ENCODE data around the gene MAG. TPM values are rescaled to one million over a fixed set of nuclear protein-coding genes. Genes with fewer than 3 reads are reported as not detected.
A peak's percentile ranks its signal among the peaks of the same experiment; 100 is the strongest.

Gene MAG
- total RNA-seq, 2 donors from 2014 or later, result not detected

DNA sequence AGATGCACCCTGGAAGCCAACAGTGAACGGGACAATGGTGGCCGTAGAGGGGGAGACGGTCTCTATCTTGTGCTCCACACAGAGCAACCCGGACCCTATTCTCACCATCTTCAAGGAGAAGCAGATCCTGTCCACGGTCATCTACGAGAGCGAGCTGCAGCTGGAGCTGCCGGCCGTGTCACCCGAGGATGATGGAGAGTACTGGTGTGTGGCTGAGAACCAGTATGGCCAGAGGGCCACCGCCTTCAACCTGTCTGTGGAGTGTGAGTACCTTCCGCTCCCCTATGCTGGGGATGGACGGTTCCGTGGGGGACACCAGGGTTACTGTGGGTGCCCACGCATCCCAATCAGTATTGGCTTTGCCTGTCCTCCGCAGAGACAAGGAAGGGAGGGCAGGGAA, 10.5 kb downstream of the MAG start:
- Mint-ChIP-seq H3K27me3 (no peaks in the 10 kb centered on the region), H3K36me3 (ENCODE audit: low read depth) (no peaks in the 10 kb centered on the region), H3K4me1 (peaks cover 9% of the 10 kb centered on the region), H3K4me3 (no peak overlapping the region), H3K27ac (no peak overlapping the region)
- no peaks in the 10 kb centered on the region for H3K9me3 ChIP-seq (ENCODE audit: control insufficient read depth, low read length, poor library complexity, severe bottlenecking)
- ATAC-seq (no peak), DNase-seq (no peak)

DNA sequence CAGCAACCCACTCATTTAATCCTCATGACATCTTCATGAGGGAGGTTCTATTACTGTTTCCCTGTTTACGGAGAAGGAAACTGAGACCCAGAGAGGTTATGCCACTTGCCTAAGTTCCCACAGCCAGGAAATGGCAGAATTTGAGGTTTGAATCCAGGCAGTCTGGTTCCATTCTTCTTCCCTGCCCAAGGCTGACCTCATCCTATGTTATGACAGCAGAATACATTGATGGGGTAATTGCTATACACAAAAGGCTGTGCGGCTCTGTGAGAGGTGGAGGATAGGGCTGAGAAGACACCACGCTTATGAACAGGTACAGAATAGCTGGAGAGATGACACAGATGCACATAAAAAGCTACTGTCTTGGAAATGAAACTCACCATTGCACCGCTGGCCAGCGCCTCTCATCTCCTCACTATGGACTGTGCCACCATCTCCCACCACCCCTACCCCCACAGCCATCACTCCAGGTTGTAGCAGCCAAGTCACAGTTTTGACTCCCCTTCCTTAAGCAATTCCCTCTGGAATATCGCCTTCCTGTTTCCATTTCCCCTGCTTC, 11.5 kb downstream of the MAG start:
- Mint-ChIP-seq H3K36me3 (ENCODE audit: low read depth) (no peaks in the 10 kb centered on the region), H3K4me3 (no peak overlapping the region), H3K27me3 (no peaks in the 10 kb centered on the region), H3K27ac (no peak overlapping the region), H3K4me1 (peaks cover 13% of the 10 kb centered on the region)
- ATAC-seq, result no peak
- DNase-seq, result no peak
- H3K9me3 ChIP-seq (ENCODE audit: control insufficient read depth, low read length, poor library complexity, severe bottlenecking), result no peaks in the 10 kb centered on the region

DNA sequence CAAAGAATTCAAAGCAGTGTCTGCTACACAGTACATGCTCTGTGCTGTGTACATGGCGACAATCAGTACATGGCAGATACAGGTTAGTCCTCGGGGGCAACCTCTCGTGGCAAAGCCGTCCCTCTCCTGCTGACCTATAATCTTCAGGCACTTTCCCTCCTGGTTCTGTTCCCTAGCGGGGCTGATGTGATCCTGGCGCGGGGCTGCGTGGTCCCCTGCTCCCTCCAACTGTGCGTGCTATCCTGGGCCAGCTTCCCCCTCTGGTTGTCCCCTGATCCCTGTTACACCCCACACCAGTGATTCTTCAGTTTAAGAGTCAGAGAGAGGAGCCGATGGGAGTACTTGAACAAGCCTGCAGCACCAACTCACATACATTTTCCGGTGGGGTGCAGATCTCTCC, 12.1 kb downstream of the MAG start:
- DNase-seq, result no peak
- H3K36me3 Mint-ChIP-seq (ENCODE audit: low read depth), result no peaks in the 10 kb centered on the region
- no peaks in the 10 kb centered on the region for H3K9me3 ChIP-seq (ENCODE audit: control insufficient read depth, low read length, poor library complexity, severe bottlenecking)
- peaks cover 13% of the 10 kb centered on the region for H3K4me1 Mint-ChIP-seq
- ATAC-seq, result no peak
- no peak overlapping the region for H3K4me3 Mint-ChIP-seq
- no peak overlapping the region for H3K27ac Mint-ChIP-seq
- peaks cover 5% of the 10 kb centered on the region for H3K27me3 Mint-ChIP-seq

DNA sequence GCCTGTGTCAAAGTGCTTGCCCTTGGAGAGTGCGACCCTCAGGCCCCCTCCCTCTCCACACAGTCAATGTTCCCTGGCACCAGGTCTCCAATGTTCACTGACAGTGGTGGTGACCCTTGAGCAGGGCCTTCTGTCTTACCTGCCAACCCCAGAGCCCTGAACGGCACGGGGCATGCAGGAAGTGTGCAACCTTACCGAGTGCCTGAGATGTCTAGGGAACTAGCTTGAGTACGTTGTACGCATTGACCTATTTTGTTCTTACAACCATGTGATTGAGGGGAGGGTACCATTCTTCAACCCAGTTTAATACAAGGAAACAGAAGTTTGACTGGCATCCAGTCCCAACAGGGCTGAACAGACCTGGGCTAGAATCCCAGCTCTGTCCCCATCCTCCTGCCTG, 13.2 kb downstream of the MAG start:
- peak overlapping the region; percentile 79 for H3K27ac Mint-ChIP-seq
- no peaks in the 10 kb centered on the region for H3K36me3 Mint-ChIP-seq (ENCODE audit: low read depth)
- H3K4me3 Mint-ChIP-seq, result no peak overlapping the region
- no peak for ATAC-seq
- no peaks in the 10 kb centered on the region for H3K9me3 ChIP-seq (ENCODE audit: control insufficient read depth, low read length, poor library complexity, severe bottlenecking)
- peaks cover 13% of the 10 kb centered on the region for H3K4me1 Mint-ChIP-seq
- DNase-seq, result no peak
- H3K27me3 Mint-ChIP-seq, result peaks cover 10% of the 10 kb centered on the region

DNA sequence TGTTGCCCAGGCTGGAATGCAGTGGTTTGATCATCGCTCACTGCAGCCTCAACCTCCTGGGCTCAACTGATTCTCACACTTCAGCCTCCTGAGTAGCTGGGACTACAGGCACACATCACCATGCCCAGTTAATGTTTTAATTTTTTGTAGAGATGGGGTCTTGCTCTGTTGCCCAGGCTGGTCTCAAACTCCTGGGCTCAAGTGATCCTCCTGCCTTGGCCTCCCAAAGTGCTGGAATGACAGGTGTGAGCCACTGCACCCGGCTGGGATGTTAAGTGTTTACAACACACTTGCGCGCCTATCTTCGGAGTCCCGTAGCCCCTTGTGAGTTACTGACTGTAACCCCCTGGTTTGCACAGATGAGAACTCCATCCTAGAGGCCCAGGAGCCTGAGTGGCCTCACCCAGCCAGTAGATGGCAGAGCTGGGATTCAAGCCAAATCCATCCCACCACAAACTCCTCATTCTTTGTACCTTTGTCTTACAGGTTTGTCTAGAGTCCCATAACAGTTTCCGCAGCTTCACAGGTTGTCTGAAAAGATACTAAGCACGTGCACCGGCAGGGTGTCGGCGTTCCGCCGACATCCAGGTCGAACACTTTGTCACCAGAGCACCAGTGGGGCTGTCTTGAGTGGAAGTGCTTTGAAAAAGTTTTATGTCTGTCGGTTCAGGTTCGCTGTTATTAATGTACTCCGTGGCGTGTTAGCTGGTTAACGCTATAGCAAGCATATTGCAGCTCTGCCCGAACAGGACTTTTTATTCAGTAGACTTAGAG, 14.7 kb downstream of the MAG start:
- no peak overlapping the region for H3K27ac Mint-ChIP-seq
- peaks cover 10% of the 10 kb centered on the region for H3K27me3 Mint-ChIP-seq
- DNase-seq (no peak), ATAC-seq (no peak)
- peaks cover 17% of the 10 kb centered on the region for H3K4me1 Mint-ChIP-seq
- H3K9me3 ChIP-seq (ENCODE audit: control insufficient read depth, low read length, poor library complexity, severe bottlenecking), result no peaks in the 10 kb centered on the region
- H3K4me3 Mint-ChIP-seq, result no peak overlapping the region
- no peaks in the 10 kb centered on the region for H3K36me3 Mint-ChIP-seq (ENCODE audit: low read depth)

DNA sequence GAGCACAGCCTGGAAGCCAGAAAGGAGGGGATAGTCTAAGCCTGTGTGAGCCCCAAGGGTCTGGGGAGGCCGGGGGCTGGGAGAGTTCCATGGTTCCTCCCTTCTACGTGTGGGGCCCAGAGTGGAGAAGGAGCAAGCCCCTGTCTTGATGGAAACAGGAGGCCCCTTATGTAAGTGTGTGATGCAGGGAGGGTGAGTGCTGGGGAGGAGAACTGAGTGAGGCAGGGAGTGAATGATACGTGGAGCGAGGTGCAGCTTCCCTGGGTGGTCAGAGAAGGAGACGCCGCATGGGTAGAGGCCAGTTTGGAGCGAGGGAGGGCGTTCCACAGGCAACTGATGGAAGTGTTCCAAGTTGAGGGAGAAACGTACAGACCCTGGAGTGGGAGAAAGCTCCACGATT, 16.0 kb downstream of the MAG start:
- no peaks in the 10 kb centered on the region for H3K36me3 Mint-ChIP-seq (ENCODE audit: low read depth)
- H3K27ac Mint-ChIP-seq, result no peak overlapping the region
- peaks cover 10% of the 10 kb centered on the region for H3K27me3 Mint-ChIP-seq
- H3K9me3 ChIP-seq (ENCODE audit: control insufficient read depth, low read length, poor library complexity, severe bottlenecking), result no peaks in the 10 kb centered on the region
- peaks cover 17% of the 10 kb centered on the region for H3K4me1 Mint-ChIP-seq
- DNase-seq (no peak), ATAC-seq (no peak)
- no peak overlapping the region for H3K4me3 Mint-ChIP-seq

DNA sequence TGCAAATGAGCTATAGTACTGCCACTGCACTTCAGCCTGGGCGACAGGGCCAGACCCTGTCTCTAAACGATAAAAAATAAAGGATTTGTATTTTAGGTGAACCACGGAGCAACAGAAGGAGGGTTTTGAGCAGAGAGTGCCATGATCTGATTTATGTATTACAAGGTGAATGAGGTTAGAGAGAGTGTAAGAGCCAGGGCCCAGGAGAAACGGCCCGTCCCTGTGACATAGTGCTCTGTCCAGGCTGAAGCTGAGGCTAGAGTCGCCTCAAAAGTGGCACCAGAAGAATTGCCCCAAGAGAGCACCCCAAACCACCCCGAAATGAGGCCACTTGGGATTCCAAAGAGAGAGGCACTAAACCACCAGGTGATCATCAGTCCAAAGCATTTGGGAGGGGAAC, 16.9 kb downstream of the MAG start:
- no peaks in the 10 kb centered on the region for H3K9me3 ChIP-seq (ENCODE audit: control insufficient read depth, low read length, poor library complexity, severe bottlenecking)
- Mint-ChIP-seq H3K27me3 (peaks cover 10% of the 10 kb centered on the region), H3K4me3 (no peak overlapping the region), H3K4me1 (peaks cover 15% of the 10 kb centered on the region), H3K27ac (no peak overlapping the region), H3K36me3 (ENCODE audit: low read depth) (no peaks in the 10 kb centered on the region)
- ATAC-seq, result no peak
- no peak for DNase-seq

DNA sequence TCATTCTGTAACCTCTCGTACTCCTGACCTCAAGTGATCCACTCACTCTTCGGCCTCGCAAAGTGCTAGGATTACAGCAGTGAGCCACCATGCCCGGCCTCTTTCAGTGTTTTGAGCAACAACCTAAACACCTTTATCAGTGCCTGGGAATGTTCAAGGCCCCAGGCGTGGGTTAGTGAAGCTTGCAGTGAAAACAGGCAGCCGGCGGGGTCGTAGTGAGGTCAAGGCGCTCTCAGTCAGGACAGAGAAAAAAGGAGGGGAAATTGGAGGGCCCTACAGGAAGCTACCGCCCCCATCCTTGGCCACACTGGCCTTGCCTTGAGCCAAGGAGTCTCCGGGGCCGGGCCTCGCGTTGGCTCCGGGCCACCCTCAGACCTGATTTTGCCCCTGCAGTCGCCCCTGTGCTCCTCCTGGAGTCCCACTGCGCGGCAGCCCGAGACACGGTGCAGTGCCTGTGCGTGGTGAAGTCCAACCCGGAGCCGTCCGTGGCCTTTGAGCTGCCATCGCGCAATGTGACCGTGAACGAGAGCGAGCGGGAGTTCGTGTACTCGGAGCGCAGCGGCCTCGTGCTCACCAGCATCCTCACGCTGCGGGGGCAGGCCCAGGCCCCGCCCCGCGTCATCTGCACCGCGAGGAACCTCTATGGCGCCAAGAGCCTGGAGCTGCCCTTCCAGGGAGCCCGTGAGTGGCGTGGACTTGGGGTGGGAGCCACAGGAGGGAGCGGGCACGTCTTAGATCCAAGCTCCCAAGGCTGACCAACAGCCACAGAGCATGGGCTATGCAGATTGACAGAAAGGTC, 17.7 kb downstream of the MAG start:
- no peaks in the 10 kb centered on the region for H3K9me3 ChIP-seq (ENCODE audit: control insufficient read depth, low read length, poor library complexity, severe bottlenecking)
- ATAC-seq (no peak), DNase-seq (no peak)
- Mint-ChIP-seq H3K4me3 (no peak overlapping the region), H3K27ac (no peak overlapping the region), H3K27me3 (peaks cover 10% of the 10 kb centered on the region), H3K36me3 (ENCODE audit: low read depth) (no peaks in the 10 kb centered on the region), H3K4me1 (peaks cover 14% of the 10 kb centered on the region)

DNA sequence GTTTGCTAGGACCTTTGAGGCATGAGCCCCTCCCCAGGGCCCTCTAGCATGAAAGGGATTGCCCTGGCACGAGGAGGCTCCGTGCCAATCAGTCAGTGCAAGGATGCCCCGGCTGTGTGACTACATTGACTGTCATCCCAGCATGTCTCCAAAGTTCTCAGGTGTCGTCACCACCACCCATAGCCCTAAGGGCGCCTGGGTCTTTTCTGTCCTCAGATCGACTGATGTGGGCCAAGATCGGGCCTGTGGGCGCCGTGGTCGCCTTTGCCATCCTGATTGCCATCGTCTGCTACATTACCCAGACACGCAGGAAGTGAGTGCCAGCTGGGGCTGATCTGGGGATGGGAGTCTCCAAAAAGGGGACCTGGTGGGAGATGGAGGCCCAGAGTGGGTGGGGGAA, 18.4 kb downstream of the MAG start:
- Mint-ChIP-seq H3K4me3 (no peak overlapping the region), H3K36me3 (ENCODE audit: low read depth) (no peaks in the 10 kb centered on the region), H3K27me3 (peaks cover 10% of the 10 kb centered on the region), H3K27ac (peak overlapping the region; percentile 56), H3K4me1 (peaks cover 9% of the 10 kb centered on the region)
- ATAC-seq (peak; percentile 50), DNase-seq (no peak)
- H3K9me3 ChIP-seq (ENCODE audit: control insufficient read depth, low read length, poor library complexity, severe bottlenecking), result no peaks in the 10 kb centered on the region

DNA sequence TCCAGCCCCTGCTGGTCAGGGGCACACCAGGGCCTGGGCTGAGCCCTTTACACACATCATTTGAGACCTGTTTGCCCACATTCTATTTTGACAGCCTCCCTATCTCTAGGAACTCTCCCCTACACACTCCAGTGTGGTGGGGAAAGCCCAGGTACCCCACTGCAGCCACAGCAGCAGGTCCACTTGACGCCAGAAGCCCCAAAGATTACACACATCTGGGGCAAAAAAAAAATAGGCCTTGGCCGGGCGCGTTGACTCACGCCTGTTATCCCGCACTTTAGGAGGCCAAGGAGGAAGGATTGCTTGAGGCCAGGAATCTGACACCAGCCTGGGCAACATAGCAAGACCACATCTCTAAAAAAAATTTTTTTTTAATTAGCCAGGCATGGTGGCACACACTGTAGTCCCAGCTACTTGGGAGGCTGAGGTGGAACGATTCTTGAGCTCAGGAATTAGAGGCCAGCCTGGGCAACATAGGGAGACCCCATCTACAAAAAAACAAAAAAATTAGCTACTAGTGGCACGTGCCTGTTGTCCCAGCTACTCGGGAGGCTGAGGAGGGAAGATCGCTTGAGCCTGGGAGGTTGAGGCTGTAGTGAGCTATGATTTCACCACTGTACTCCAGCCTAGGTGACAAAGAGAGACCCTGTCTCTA, 19.0 kb downstream of the MAG start:
- ATAC-seq (no peak), DNase-seq (no peak)
- no peaks in the 10 kb centered on the region for H3K9me3 ChIP-seq (ENCODE audit: control insufficient read depth, low read length, poor library complexity, severe bottlenecking)
- Mint-ChIP-seq H3K36me3 (ENCODE audit: low read depth) (no peaks in the 10 kb centered on the region), H3K27me3 (peaks cover 10% of the 10 kb centered on the region), H3K4me3 (no peak overlapping the region), H3K4me1 (peaks cover 8% of the 10 kb centered on the region), H3K27ac (peak overlapping the region; percentile 56)

DNA sequence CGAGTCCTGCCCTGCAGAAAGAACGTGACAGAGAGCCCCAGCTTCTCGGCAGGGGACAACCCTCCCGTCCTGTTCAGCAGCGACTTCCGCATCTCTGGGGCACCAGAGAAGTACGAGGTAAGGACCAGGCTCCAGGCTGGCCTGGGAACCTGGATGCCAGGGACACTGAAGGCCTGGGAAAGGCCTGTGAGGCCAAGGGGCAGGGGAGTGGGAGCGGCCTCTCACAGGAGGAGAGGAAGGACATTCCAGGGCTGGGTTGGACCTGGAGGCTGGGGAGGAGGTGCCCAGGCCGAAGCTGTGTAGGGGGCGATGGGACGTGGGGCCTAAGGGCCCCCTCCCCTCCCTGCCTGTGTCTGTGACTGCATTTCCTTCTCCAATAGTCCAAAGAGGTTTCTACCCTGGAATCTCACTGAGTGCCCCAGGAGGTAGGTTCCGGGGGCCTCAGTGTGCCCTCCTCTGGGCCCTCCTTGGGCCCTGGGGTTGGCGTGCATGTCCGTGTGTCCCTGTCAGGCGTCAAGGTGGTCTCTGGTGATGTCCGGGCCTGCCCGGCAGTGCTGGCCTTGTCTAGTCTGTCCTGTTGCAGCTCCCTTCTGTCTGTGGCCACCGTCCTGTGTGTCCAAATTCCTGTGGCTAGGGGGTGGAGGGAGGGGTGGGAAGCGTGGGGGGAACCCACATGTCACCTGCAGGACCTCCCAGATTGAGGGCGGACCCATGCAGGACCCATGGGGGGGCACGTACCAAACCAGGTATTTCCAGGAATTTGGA, 20.1 kb downstream of the MAG start:
- Mint-ChIP-seq H3K4me1 (peaks cover 8% of the 10 kb centered on the region), H3K27ac (peak overlapping the region; percentile 27), H3K36me3 (ENCODE audit: low read depth) (no peaks in the 10 kb centered on the region), H3K27me3 (peaks cover 10% of the 10 kb centered on the region), H3K4me3 (no peak overlapping the region)
- ATAC-seq, result no peak
- DNase-seq, result no peak
- no peaks in the 10 kb centered on the region for H3K9me3 ChIP-seq (ENCODE audit: control insufficient read depth, low read length, poor library complexity, severe bottlenecking)

DNA sequence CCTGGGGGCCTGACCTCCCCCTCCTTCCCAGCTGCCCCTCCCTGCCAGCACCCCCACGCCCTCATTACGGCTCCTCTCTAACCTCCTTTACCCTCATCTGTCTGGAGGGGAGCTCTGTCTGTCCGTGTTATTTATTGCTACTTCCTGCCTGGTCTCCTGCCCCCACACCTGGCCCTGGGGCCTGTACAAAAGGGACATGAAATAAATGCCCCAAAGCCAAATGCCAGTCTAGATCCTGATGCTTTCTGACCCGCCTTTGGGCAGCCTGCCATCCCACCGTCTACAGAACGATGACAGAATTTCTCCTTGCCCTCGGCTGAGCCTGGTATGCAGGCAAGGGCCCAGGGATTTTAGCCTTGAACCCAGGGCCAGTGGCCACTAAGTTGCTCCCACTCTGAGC, 21.6 kb downstream of the MAG start:
- DNase-seq, result no peak
- Mint-ChIP-seq H3K27ac (no peak overlapping the region), H3K27me3 (peaks cover 11% of the 10 kb centered on the region), H3K36me3 (ENCODE audit: low read depth) (no peaks in the 10 kb centered on the region), H3K4me3 (no peak overlapping the region), H3K4me1 (peaks cover 8% of the 10 kb centered on the region)
- no peak for ATAC-seq
- no peaks in the 10 kb centered on the region for H3K9me3 ChIP-seq (ENCODE audit: control insufficient read depth, low read length, poor library complexity, severe bottlenecking)

DNA sequence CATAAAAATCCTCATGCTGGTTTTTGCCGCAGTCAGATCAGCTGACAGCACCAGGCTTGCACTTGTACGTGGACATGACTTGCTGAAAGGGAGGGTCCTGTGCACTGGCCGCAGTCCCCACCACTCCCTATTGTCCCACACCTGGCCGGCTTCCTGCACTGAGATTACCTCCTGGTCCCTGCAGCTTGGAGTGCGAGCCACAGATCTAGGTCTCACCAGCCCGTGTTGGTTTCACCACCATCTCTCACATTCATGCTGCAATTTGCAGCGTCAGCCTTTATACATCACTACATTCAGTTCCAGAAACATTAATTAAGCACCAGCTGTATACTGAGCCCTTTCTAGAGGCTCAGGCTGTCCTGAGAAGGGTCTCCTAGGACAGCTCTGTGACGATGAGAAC, 22.1 kb downstream of the MAG start:
- no peak for ATAC-seq
- no peak for DNase-seq
- H3K4me1 Mint-ChIP-seq, result peaks cover 11% of the 10 kb centered on the region
- H3K27me3 Mint-ChIP-seq, result peaks cover 10% of the 10 kb centered on the region
- no peaks in the 10 kb centered on the region for H3K36me3 Mint-ChIP-seq (ENCODE audit: low read depth)
- no peak overlapping the region for H3K4me3 Mint-ChIP-seq
- H3K9me3 ChIP-seq (ENCODE audit: control insufficient read depth, low read length, poor library complexity, severe bottlenecking), result no peaks in the 10 kb centered on the region
- no peak overlapping the region for H3K27ac Mint-ChIP-seq
